Measurements from ENCODE around the gene ELL3. TPM values are rescaled to one million over a fixed set of nuclear protein-coding genes. Genes with fewer than 3 reads are reported as not detected.
"Not testable (repeated sequence)": the region's sequence is repeated elsewhere in the genome, so short reads cannot be mapped to it uniquely, and the experiment has no call there.

Gene ELL3
- total RNA-seq, 1 donor from 2014 or later: 3.6 TPM

DNA sequence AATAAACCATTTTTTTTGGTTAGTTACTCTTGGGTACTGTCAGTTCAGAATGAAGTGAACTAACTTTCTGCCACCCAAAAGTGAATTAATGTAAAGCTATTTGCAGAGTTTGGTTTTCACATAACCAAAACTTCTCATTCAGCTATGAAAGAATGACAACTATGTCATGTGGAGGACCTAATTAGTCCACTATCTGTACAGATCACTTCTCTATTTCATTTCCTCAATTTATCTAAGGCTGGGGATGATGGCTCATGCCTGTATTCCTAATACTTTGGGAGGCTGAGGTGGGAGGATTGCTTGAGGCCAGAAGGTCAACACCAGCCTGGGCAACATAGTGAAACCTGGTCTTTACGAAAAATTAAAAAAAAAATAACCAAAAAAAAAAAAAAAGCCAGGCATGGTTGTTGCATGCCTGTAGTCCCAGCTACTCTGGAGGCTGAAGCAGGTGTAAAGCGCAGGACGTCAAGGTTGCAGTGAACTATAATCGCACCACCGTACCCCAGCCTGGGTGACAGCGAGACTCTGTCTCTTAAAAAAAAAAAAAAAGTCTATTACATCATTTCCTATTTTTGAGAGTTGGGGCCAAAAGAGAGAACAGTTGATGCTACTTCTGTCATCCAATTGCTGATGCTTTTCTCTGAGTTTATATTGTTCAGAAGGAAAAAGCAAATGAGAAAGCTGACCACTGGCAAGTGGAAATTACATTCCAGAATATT is 32.4 kb upstream of the ELL3 start:
- DNase-seq (ENCODE audit: low spot score): no peak
- Mint-ChIP-seq H3K27ac (ENCODE audit: unreplicated experiment) (no peak overlapping the region), H3K27me3 (ENCODE audit: low read depth) (no peaks in the 10 kb centered on the region), H3K4me3 (ENCODE audit: unreplicated experiment) (no peak overlapping the region), H3K36me3 (ENCODE audit: low read depth) (peaks cover 45% of the 10 kb centered on the region), H3K4me1 (ENCODE audit: low read depth) (no peaks in the 10 kb centered on the region), H3K9me3 (ENCODE audit: low read depth) (no peaks in the 10 kb centered on the region)
- no peak for TF ChIP-seq CTCF (IDR thresholded peaks at IDR 0.05)

DNA sequence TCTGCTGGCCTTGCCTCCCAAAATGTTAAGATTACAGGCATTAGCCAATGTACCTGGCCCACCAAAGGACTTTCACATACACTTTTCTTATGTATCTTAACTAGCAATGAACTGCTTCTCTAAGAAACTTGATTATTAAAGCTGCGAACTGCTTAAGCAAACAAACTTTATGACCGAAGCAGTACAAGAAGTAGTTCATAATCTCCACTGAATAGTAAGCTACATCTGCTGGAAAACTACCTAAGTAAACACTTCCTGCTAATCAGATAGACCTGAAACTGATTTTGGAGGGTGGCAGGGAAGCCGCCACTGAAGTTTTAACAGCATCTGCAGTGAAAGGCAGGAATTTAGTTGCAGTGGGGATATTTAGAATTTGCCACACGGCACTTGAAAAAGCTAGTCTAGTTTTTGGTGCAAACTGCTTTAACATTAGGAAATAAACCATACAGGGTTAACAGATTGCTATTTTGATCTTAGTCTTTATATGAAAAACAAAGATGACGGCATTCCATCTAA is 31.7 kb upstream of the ELL3 start:
- no peaks in the 10 kb centered on the region for H3K4me1 Mint-ChIP-seq (ENCODE audit: low read depth)
- H3K27ac Mint-ChIP-seq (ENCODE audit: unreplicated experiment): no peak overlapping the region
- DNase-seq (ENCODE audit: low spot score): no peak
- H3K27me3 Mint-ChIP-seq (ENCODE audit: low read depth): no peaks in the 10 kb centered on the region
- no peaks in the 10 kb centered on the region for H3K9me3 Mint-ChIP-seq (ENCODE audit: low read depth)
- no peak for TF ChIP-seq CTCF (IDR thresholded peaks at IDR 0.05)
- peaks cover 43% of the 10 kb centered on the region for H3K36me3 Mint-ChIP-seq (ENCODE audit: low read depth)
- H3K4me3 Mint-ChIP-seq (ENCODE audit: unreplicated experiment): no peak overlapping the region

- not testable (repeated sequence) for H3K9me3 Mint-ChIP-seq (ENCODE audit: low read depth); DNase-seq (ENCODE audit: low spot score); H3K4me3 Mint-ChIP-seq (ENCODE audit: unreplicated experiment); H3K27me3 Mint-ChIP-seq (ENCODE audit: low read depth); H3K27ac Mint-ChIP-seq (ENCODE audit: unreplicated experiment)
- peaks cover 31% of the 10 kb centered on the region for H3K4me1 Mint-ChIP-seq (ENCODE audit: low read depth)
- peaks cover 30% of the 10 kb centered on the region for H3K36me3 Mint-ChIP-seq (ENCODE audit: low read depth)
Observed at GRCh38 chr15:43802676-43803075, 25.9 kb upstream of the ELL3 start.

- Mint-ChIP-seq H3K4me1 (ENCODE audit: low read depth) (peaks cover 52% of the 10 kb centered on the region), H3K27me3 (ENCODE audit: low read depth) (no peaks in the 10 kb centered on the region), H3K36me3 (ENCODE audit: low read depth) (peaks cover 16% of the 10 kb centered on the region), H3K9me3 (ENCODE audit: low read depth) (no peaks in the 10 kb centered on the region), H3K27ac (ENCODE audit: unreplicated experiment) (peak within 1 kb of the TSS; percentile 99), H3K4me3 (ENCODE audit: unreplicated experiment) (peak within 1 kb of the TSS; percentile 99)
- no peak for TF ChIP-seq CTCF (IDR thresholded peaks at IDR 0.05)
- peak; percentile 97 for DNase-seq (ENCODE audit: low spot score)
Observed at GRCh38 chr15:43800286-43801141, 23.7 kb upstream of the ELL3 start, which contains the start of gene HYPK. HYPK (plus strand) TSS chr15:43800599; CDS start chr15:43800623, 24 bp downstream.

GRCh38 chr15:43799945-43800285 is 23.1 kb upstream of the ELL3 start, which contains the start of gene SERINC4:
SERINC4 (minus strand) TSS chr15:43800220; CDS start chr15:43799986, 234 bp downstream.
- no peak for TF ChIP-seq CTCF (IDR thresholded peaks at IDR 0.05)
- peaks cover 58% of the 10 kb centered on the region for H3K4me1 Mint-ChIP-seq (ENCODE audit: low read depth)
- H3K9me3 Mint-ChIP-seq (ENCODE audit: low read depth): no peaks in the 10 kb centered on the region
- H3K4me3 Mint-ChIP-seq (ENCODE audit: unreplicated experiment): peak within 1 kb of the TSS; percentile 99
- DNase-seq (ENCODE audit: low spot score): no peak
- H3K27me3 Mint-ChIP-seq (ENCODE audit: low read depth): no peaks in the 10 kb centered on the region
- peak within 1 kb of the TSS; percentile 99 for H3K27ac Mint-ChIP-seq (ENCODE audit: unreplicated experiment)
- H3K36me3 Mint-ChIP-seq (ENCODE audit: low read depth): peaks cover 14% of the 10 kb centered on the region

Data from chondrocyte (in vitro differentiated cells).